Activated CD8-positive, alpha-beta T cell treated with anti-CD3 and anti-CD28 coated beads for 36 hours (primary cell): ENCODE results near the gene SLC2A3. TPM values are rescaled to one million over a fixed set of nuclear protein-coding genes. Genes with fewer than 3 reads are reported as not detected.
"Not testable (repeated sequence)": the region's sequence is repeated elsewhere in the genome, so short reads cannot be mapped to it uniquely, and the experiment has no call there.

Source experiments
- ATAC-seq: fragments of 200-7000 bp; cut with Tn5 transposase; one replicate; pipeline ENCODE4 v1.10.0; 2021; ENCODE audit warnings: mild to moderate bottlenecking, moderate library complexity
- CTCF ChIA-PET: fragments of 350-600 bp; sonication (Branson Sonifier 250); formaldehyde crosslinking; loops from one replicate; lab custom pipeline; 2021; ENCODE audit warnings: antibody characterized with exemption; lab: Charles Lee
- POLR2A ChIA-PET: fragments of 350-600 bp; sonication (Branson Sonifier 250); formaldehyde crosslinking; loops from one replicate; lab custom pipeline; 2021; ENCODE audit warnings: antibody characterized with exemption; lab: Charles Lee
- DNase-seq: peaks from one replicate; pipeline ENCODE4 v3.0.0-alpha.2; 2020
- H3K27ac Mint-ChIP-seq: one replicate; pipeline ENCODE4 v1.8.0; 2021; ENCODE audit warnings: mild to moderate bottlenecking, mixed read lengths
- H3K27me3 Mint-ChIP-seq: one replicate; pipeline ENCODE4 v1.8.0; 2021; ENCODE audit warnings: mixed read lengths
- H3K36me3 Mint-ChIP-seq: one replicate; pipeline ENCODE4 v1.8.0; 2021; ENCODE audit warnings: low read depth, mixed read lengths
- H3K4me1 Mint-ChIP-seq: one replicate; pipeline ENCODE4 v1.8.0; 2021; ENCODE audit warnings: low read depth, mixed read lengths
- H3K4me3 Mint-ChIP-seq: one replicate; pipeline ENCODE4 v1.8.0; 2021; ENCODE audit warnings: mild to moderate bottlenecking, moderate library complexity, mixed read lengths
- H3K9me3 Mint-ChIP-seq: one replicate; pipeline ENCODE4 v1.8.0; 2021; ENCODE audit warnings: mixed read lengths
- intact Hi-C: fragments of 100-400 bp; cut with micrococcal nuclease; formaldehyde crosslinking; loops from one replicate; pipeline ENCODE4 v1.10.0; 2022
- total RNA-seq, 2 experiments: library from RNA; stranded (reverse); gene quantifications; one replicate each; pipeline ENCODE4 v1.2.3, GENCODE V29; 2021
- TF ChIP-seq, protein P1 (sequence below): fragments of 200-600 bp; IDR thresholded peaks from one replicate; pipeline ENCODE4 v1.8.0; 2022; ENCODE audit warnings: antibody characterized with exemption, mild to moderate bottlenecking

The SLC2A3 gene
- total RNA-seq, result 100 to 1,000 TPM; 488 to 528 TPM

DNA sequence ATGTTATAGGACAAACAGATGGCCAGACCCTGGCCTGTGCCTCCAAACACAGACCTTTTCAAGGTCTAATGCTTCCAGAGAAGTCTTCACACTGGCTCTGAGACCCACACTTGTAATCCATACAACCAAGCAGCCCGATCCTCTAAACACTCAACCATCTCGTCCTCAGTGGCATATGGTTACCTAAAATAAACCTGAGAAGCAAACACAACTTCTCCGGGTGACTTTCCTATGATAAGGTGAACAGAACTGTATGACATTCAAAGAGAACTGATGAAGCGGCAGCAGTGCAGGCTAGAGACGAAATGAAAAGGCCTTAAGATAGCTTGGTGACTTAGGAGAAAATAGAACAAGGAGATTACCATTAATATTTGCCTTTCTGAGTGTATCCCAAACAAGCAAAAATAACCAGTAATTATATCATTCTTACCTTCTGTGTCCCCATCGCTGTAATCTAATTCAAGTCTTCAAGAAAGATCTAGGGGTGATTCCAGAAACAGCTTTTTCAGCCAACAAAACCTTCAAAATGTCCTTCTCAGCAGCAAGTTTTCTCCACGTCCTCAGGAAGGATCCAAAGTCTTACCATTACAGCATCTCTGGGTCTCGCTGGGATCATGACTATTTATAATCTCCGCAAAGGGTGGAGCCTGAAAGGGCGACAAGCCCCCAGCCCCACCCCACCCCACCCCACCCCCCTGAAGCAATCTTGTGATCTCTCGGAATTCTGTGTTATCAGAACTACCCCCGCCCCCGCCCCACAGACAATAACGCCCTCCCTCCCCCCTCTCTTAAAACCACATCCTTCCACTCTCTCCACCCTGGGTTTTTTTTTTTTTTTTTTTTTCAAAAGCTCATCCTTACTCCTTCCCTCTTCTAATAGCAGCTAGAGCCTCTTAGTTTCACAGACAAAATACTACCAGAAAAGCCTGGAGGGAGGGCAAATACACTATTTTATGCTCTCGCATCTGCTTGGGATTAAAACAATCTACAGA lies at the start of gene SLC2A3:
Gene SLC2A3, minus strand, starts transcription at position 598 of the 992 bp plus-strand sequence. Its CDS starts 153 bp downstream, at position 445.
- TF ChIP-seq, protein P1, sequence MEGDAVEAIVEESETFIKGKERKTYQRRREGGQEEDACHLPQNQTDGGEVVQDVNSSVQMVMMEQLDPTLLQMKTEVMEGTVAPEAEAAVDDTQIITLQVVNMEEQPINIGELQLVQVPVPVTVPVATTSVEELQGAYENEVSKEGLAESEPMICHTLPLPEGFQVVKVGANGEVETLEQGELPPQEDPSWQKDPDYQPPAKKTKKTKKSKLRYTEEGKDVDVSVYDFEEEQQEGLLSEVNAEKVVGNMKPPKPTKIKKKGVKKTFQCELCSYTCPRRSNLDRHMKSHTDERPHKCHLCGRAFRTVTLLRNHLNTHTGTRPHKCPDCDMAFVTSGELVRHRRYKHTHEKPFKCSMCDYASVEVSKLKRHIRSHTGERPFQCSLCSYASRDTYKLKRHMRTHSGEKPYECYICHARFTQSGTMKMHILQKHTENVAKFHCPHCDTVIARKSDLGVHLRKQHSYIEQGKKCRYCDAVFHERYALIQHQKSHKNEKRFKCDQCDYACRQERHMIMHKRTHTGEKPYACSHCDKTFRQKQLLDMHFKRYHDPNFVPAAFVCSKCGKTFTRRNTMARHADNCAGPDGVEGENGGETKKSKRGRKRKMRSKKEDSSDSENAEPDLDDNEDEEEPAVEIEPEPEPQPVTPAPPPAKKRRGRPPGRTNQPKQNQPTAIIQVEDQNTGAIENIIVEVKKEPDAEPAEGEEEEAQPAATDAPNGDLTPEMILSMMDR, result no peak
- H3K27ac Mint-ChIP-seq, result no peak within 1 kb of the TSS
- intact Hi-C loops, result loop anchor here (1.0 to 5.0 kb wide), 3 partner anchors 24 to 146 kb away; partner anchors contain the start of gene NECAP1
- peak; percentile 80 for DNase-seq
- no peaks in the 10 kb centered on the region for H3K27me3 Mint-ChIP-seq
- H3K9me3 Mint-ChIP-seq, result no peaks in the 10 kb centered on the region
- peaks cover 15% of the 10 kb centered on the region for H3K4me1 Mint-ChIP-seq
- CTCF ChIA-PET, result interaction anchor here (0.7 to 7.6 kb wide), 4 partner anchors 26 to 58 kb away, joined by 3 to 162 read pairs (median 50); no protein-coding TSS in a partner anchor
- H3K4me3 Mint-ChIP-seq, result no peak within 1 kb of the TSS
- POLR2A ChIA-PET, result interaction anchor here (0.7 to 9.7 kb wide), 16 partner anchors 10 to 980 kb away, joined by 3 to 142 read pairs (median 6); no protein-coding TSS in a partner anchor
- H3K36me3 Mint-ChIP-seq, result peaks cover 13% of the 10 kb centered on the region
- ATAC-seq, result peak; percentile 76

DNA sequence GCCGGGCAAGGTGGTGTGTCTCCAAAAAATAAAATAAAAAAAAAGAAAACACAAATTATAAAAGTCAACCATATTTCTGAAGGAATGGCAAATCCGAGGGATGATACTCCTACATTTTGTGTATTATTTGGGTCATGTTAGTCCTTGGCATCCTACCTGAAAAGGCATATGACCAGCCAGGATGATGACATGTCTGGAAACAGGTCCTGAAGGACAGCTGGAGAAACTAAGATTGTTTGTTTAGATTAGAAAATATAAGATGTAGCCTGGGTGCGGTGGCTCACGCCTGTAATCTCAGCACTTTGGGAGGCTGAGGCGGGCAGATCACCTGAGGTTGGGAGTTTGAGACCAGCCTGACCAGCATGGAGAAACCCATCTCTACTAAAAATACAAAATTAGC lies 48.9 kb upstream of the SLC2A3 start:
- ChIA-PET POLR2A (interaction anchor here (1.7 kb wide), 1 partner anchor 50 kb away, joined by 9 read pairs; the partner anchor contains the start of gene SLC2A3), CTCF (interaction anchor here (1.1 to 1.3 kb wide), 2 partner anchors 52 to 94 kb away, joined by 3 to 4 read pairs; no protein-coding TSS in a partner anchor)
- ATAC-seq, result no peak
- Mint-ChIP-seq H3K9me3 (no peaks in the 10 kb centered on the region), H3K4me3 (no peak overlapping the region), H3K36me3 (no peaks in the 10 kb centered on the region), H3K27ac (no peak overlapping the region), H3K4me1 (peaks cover 10% of the 10 kb centered on the region), H3K27me3 (no peaks in the 10 kb centered on the region)
- DNase-seq, result no peak
- intact Hi-C loops, result no loop called here
- TF ChIP-seq, protein P1, result no peak

DNA sequence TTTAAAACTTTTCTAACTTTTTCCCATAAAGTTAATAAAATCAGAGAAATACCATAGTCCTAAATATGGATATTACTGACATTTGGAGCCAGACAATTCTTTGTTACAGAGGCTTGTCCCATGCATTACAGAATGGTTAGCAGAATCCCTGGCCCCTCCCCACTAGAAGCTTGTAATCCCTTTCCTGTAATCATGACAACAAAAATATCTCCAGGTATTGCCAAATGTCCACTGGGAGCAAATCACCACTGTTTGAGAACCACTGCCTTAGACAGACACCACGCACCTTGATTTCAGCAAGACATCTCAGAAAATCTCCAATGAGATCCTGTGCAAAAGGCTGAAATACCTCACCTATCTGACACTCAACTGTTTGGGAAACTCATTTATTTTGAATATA lies 47.5 kb upstream of the SLC2A3 start:
- H3K36me3 Mint-ChIP-seq, H3K9me3 Mint-ChIP-seq, intact Hi-C loops, H3K4me3 Mint-ChIP-seq, H3K27ac Mint-ChIP-seq, DNase-seq, H3K27me3 Mint-ChIP-seq, ATAC-seq, POLR2A ChIA-PET, H3K4me1 Mint-ChIP-seq: not testable (repeated sequence)
- CTCF ChIA-PET, result interaction anchor here (1.1 to 1.3 kb wide), 2 partner anchors 11 to 23 kb away, joined by 3 to 4 read pairs; no protein-coding TSS in a partner anchor

DNA sequence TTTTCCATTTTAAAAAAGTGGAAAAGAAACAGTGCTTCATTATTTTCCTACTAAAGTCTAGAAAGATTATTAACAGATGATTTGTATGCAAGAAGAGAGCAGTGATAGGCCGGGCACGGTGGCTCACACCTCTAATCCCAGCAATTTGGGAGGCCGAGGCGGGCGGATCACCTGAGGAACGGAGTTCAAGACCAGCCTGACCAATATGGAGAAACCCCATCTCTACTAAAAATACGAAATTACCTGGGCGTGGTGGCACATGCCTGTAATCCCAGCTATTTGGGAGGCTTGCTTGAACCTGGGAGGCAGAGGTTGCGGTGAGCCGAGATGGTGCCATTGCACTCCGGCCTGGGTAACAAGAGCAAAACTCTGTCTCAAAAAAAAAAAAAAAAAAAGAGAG lies 47.0 kb upstream of the SLC2A3 start:
- POLR2A ChIA-PET, H3K4me3 Mint-ChIP-seq, H3K9me3 Mint-ChIP-seq, H3K36me3 Mint-ChIP-seq, DNase-seq, ATAC-seq, H3K4me1 Mint-ChIP-seq, H3K27ac Mint-ChIP-seq, H3K27me3 Mint-ChIP-seq, intact Hi-C loops, CTCF ChIA-PET: not testable (repeated sequence)

DNA sequence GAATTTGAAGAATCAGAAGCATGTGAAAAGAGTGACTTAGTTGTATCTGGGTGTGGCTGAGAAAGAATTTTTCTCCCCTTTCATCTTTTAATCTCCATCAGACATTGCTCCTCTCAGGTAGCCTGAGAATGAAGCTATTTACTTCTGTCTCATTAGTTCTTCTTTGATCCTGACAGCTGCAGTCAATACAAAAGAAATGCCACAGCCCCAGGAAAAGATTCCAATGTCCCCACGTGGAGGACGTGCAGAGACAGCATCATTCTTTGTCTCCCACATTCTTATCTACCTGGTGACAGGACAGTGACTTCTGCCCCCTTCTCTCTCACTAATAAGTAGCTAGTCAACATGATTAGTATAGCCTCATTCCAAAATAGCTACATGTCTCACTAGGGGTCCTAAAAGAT lies 46.3 kb upstream of the SLC2A3 start:
- H3K4me3 Mint-ChIP-seq, DNase-seq, H3K27ac Mint-ChIP-seq, ATAC-seq, intact Hi-C loops, H3K9me3 Mint-ChIP-seq, H3K27me3 Mint-ChIP-seq, H3K4me1 Mint-ChIP-seq, H3K36me3 Mint-ChIP-seq: not testable (repeated sequence)
- ChIA-PET CTCF (interaction anchor here (0.7 to 0.9 kb wide), 2 partner anchors 49 to 400 kb away, joined by 3 read pairs; no protein-coding TSS in a partner anchor), POLR2A (interaction anchor here (0.7 to 1.3 kb wide), 2 partner anchors 10 to 109 kb away, joined by 3 to 5 read pairs; no protein-coding TSS in a partner anchor)

DNA sequence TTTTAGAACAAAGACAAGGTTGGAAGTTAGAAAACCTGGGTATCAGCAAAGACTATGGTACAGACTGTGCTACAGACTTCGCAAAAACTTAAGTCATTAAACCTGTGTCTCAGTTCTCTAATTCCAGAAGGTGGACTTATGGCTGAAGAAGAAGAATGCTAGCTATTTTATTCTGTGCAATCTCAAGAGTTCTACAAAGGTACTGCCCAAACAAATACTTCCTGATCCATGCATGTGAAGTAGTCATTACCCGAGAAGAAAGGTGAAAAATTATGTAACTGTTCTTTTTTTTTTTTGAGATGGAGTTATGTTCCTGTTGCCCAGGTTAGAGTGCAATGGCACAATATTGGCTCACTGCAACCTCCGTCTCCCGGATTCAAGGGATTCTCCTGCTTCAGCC lies 45.5 kb upstream of the SLC2A3 start:
- no peak for ATAC-seq
- POLR2A ChIA-PET, result interaction anchor here (0.7 to 1.3 kb wide), 2 partner anchors 9 to 110 kb away, joined by 3 to 5 read pairs; no protein-coding TSS in a partner anchor
- TF ChIP-seq, protein P1, result no peak
- DNase-seq, result no peak
- Mint-ChIP-seq H3K36me3 (no peaks in the 10 kb centered on the region), H3K27ac (no peak overlapping the region), H3K4me3 (no peak overlapping the region), H3K27me3 (peaks cover 2% of the 10 kb centered on the region), H3K9me3 (no peaks in the 10 kb centered on the region), H3K4me1 (peaks cover 2% of the 10 kb centered on the region)
- intact Hi-C loops, result no loop called here
- CTCF ChIA-PET, result interaction anchor here (0.7 to 0.9 kb wide), 2 partner anchors 48 to 399 kb away, joined by 3 read pairs; no protein-coding TSS in a partner anchor

DNA sequence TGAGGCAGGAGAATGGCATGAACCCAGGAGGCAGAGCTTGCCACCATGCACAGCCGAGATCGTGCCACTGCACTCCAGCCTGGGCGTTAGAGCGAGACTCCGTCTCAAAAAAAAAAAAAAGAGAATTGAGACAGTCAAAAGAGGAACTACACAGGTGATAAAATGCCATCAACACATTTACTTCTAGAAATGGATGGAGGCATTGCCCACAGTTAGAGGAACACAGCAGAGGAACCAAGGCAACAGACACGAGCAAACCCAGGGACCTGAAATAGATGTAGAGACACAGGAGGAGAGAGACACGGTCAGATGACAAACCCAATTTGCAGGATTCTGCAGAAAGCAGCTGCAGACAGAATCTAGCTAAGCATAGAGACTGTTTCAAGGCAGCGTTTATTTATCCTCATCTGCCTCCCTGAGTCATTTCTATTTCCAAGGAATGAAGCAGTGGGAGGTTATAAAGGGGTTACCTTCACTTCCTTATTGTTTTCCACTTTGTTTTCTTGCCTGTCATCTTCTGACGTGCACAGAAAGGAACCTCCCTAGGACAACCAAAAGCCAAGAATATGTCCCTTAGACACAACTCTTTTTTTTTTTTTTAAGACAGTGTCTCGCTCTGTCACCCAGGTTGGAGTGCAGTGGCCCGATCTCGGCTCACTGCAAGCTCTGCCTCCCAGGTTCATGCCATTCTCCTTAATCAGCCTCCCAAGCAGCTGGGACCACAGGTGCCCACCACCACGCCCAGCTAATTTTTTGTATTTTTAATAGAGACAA lies 41.6 kb upstream of the SLC2A3 start:
- ATAC-seq, H3K36me3 Mint-ChIP-seq, H3K27me3 Mint-ChIP-seq, H3K4me3 Mint-ChIP-seq, H3K27ac Mint-ChIP-seq, H3K9me3 Mint-ChIP-seq, intact Hi-C loops, DNase-seq, POLR2A ChIA-PET: not testable (repeated sequence)
- peaks cover 11% of the 10 kb centered on the region for H3K4me1 Mint-ChIP-seq
- CTCF ChIA-PET, result interaction anchor here (1.3 kb wide), 1 partner anchor 44 kb away, joined by 3 read pairs; no protein-coding TSS in a partner anchor
